HG02610 (cell line): Measurements from ENCODE around the gene SLIT1.

Source experiments
- ATAC-seq: cut with Tn5 transposase; IDR thresholded peaks from one replicate; pipeline ENCODE4 v1.9.1; 2021; ENCODE audit warnings: mild to moderate bottlenecking, moderate library complexity; ENCODE audit not compliant: unreplicated experiment

The SLIT1 gene

GRCh38 chr10:97119058-97119745, 66.6 kb downstream of the SLIT1 start:
- ATAC-seq: no peak

DNA sequence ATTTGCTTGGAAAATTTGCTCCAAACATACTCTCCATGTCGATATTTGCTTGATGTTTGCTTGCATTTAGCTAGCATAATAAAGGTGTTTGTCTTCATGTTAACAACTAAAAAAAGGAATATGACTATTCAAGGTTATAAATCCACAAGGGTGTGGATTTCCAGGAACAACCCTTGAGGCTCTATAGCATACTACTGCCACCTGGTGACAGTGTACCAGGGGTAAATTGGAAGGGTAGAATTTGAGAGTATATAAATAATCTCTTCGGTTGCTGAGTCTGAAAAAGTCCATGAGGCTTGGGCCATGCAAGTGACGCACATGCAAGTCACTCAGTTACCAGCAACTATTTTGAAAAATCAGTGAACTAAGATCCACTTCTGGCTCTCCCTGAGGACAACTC, 68.4 kb downstream of the SLIT1 start:
- ATAC-seq: no peak

DNA sequence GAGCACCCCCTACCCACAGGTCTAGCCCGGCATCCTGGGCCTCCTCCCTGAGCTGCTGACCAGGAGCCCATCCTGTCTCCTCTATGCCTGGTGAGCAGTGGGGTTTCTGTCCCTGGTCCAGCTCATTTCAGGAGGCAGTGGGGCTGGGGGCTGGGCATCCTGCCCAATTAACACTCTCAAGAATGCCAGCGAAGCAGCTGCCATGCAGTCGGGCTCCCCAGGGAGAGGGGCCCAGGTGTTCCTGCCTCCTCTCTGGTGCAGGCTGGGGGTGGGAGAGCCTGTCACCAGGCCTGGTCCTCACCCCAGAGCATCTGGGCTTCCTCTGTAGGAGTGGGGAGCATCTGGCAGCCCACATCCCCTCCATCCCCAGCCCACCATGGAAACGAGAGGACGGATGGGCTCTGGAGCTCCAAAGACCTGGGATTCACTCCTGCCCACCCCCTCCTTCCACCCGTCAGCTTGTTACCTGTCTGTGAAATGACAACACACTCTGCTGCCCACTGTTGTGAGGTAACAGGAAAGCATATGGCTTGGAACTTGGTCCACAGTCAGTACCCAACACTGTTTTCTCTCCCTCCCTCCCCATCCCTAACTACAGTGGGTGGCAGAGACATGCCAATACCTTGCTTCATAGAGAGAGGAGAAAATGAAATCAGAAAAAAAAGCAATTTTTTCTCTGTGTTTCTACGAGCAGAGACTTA, 69.1 kb downstream of the SLIT1 start:
- no peak for ATAC-seq

GRCh38 chr10:97115846-97116245, 69.9 kb downstream of the SLIT1 start:
- ATAC-seq: no peak

- ATAC-seq: no peak
Observed at GRCh38 chr10:97111615-97112014, 74.1 kb downstream of the SLIT1 start.

DNA sequence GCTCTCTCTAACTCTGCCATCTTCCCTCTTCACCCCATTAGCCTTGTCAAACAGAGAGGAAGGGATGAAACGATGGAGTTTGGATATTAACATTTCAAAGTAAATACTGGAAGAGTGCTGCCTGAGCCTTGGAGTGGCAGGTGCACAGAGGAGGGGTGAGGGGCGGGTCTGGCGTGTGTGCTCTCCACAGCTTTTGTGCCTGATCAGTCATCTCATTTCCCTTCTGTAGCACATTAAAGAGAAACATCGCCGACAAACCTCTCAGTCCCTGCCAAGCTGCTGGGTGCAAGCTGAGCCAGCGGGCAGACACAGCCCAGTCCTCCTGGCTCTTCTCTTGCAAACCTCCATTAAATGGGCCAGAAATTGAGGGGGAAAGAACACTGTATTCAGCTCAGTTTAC, 76.2 kb downstream of the SLIT1 start:
- ATAC-seq: no peak

DNA sequence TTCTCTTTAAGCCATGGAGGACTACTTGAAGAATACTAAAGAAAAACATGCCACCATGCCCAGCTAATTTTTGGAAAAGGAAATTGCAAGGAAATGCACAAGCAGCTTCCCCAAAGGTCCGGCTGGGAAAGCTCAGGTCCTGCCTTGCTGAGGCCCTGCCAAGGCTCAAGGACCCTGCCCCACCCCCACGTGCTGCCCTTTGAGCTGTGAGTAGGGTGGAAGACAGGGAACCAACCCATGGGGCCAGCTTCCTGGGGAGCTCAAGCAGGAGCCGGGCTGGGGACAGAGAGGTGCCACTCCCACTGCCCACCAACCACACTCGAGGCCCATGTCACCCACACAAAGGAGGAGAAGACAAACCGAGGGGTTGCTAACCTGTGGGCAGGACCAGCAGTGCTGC, 78.2 kb downstream of the SLIT1 start:
- no peak for ATAC-seq

- ATAC-seq: no peak
Observed at GRCh38 chr10:97106207-97106606, 79.6 kb downstream of the SLIT1 start.

DNA sequence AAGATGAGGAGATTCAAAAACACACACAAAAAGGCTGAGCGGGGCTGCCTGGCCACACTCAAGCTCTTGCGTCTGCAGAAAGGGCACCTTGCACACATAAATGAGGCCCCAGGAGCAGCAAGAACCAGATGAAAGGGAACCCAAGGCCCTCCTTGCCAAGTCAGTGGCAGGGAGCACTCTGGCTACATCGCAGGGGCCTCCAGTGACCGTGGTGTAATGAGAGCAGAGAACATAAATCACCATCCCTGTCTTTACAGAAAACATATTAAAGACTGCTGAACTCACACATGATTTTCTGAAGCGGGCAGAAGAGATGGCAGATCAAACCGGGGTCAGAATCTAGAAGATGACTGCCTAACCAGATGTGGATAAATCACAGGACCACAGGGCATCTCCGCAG, 80.5 kb downstream of the SLIT1 start:
- ATAC-seq: no peak

DNA sequence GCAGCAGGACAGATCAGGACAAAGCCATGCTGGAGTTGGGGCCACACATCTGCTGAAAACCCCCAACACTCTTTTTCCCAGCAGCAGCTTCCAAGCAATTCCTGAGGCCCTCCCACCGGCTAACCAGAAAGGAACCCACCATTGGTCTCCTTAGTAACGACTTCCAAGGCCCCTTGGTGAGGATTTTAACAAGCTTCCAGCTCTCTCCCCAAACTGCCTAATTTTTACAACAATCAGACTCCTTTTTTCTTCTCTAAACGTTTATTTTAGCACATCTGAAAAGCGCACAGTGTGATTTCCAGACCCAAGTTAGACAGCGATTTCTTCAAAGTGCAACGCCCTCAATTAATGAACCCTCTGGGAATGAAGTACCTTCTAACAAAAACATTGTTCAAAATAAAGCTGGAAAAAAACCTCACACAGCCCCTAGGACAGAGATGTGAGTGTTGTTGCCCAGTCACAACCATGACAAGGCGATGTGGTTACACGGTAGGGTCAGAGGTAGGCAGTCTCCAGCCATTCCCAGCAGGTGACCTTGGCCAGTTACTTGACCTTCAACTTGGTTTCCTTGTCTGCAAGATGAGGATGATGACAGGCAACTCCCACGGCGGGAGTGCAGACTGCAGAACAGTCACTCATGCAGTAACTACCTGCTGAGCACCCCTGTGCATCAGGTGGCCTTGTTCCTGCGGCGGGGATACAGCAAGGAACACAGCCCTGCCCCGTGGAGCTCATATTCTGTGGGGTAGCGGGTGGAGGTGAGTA, 82.3 kb downstream of the SLIT1 start:
- no peak for ATAC-seq

- no peak for ATAC-seq
Observed at GRCh38 chr10:97102441-97102840, 83.3 kb downstream of the SLIT1 start.

DNA sequence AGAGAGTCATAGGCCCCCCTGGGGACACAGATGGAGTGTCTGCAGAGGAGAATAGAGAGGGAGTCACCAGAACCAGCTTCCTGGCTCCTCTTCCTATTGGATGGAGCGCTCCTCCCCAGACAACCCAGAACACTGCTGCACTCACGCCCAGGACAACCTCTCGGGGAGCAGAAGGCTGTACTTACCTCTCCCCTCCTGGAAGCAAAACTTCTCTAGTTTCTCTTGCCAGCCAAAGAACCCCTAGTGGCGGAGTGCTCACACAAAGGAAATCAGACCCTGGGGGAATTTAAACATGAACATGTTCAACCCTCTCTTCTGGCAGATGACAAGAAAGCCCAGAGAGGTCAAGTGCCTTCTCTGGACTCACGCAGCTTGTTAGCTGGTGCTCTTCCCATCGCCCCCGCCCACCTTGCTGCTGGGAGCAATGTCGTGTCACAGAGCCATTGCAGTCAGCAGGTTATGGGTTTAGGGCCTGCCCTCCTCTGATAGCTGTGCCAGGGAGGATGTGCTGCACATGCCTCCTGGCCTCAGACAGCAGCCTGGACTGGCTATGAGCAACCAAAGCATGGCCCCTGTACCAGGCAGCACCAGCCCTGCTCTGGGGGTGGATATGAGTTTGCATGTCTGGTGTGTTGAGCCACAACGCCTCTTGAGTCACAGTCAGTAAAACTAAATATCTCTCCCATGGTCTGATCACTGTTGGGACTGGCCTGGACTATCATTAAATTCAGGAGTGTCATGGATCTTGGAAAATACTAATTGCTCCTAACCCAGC, 84.4 kb downstream of the SLIT1 start:
- no peak for ATAC-seq

- no peak for ATAC-seq
Observed at GRCh38 chr10:97100657-97101056, 85.1 kb downstream of the SLIT1 start.

- ATAC-seq: no peak
Observed at GRCh38 chr10:97099868-97100267, 85.9 kb downstream of the SLIT1 start.

DNA sequence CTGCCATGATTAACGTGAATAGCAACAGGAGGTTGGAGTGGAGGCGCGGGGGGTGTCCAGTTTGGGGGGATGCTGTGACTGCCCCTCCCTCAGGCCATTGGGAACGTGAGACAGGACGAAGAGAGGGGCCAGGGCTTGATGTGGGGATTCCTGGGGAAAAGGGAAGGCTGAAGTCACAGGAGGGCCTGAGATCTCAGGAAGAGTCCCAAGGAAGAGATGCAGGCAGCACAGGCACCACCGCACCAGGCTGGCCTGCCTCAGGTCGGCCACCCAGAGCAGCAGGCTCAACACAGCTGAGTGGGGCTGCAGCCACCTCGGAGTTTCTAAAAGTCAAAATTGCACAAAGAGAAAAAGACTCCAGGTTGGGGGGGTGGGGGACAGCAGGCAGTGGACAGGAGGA, 86.7 kb downstream of the SLIT1 start:
- ATAC-seq: no peak

GRCh38 chr10:97097084-97097433, 88.7 kb downstream of the SLIT1 start:
- ATAC-seq: no peak

- ATAC-seq: no peak
Observed at GRCh38 chr10:97096261-97097083, 89.3 kb downstream of the SLIT1 start.

DNA sequence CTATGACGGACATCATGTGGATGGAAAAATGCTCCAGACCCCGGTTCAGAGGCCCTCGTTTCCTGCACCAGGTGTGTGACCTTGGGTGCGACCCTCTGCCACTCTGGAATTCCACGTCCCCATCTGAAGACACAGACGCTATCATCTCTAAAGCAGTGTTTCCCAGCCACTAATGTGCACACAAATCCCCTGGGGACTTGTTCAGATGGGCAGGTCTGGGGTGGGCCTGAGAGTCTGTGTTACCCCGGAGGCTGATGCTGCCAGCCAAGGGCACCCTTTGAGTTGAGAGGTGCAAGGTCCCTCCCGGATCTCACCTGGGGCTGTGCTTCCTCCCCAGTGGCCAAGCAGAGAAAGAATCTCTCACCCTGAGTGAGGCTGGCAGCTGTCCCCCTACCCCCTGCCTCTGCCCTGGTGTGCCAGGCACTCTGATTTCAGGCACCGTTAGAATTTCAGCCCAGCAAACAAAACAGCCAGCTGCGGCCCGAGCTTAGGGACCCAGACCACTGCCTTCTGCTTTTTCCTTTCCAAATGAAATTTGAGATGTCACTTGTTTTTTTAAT, 90.0 kb downstream of the SLIT1 start:
- no peak for ATAC-seq

GRCh38 chr10:97090644-97091043, 95.1 kb downstream of the SLIT1 start:
- no peak for ATAC-seq

- no peak for ATAC-seq
Observed at GRCh38 chr10:97090035-97090434, 95.7 kb downstream of the SLIT1 start.
